Right ventricle myocardium superior (tissue), 1 donor: ENCODE data around the gene NAALADL1. TPM values are rescaled to one million over a fixed set of nuclear protein-coding genes. Genes with fewer than 3 reads are reported as not detected.
A peak's percentile ranks its signal among the peaks of the same experiment; 100 is the strongest.

ENCODE experiments used
- ATAC-seq: fragments of 200-7000 bp; cut with Tn5 transposase; one replicate; pipeline ENCODE4 v1.9.1; 2020; ENCODE audit warnings: mild to moderate bottlenecking; ENCODE audit not compliant: poor library complexity
- DNase-seq: peaks from one replicate; pipeline ENCODE4 v3.0.0-alpha.2; 2020
- intact Hi-C: fragments of 100-400 bp; cut with DNase I; formaldehyde crosslinking; loops from one replicate; pipeline ENCODE4 v1.11.2; 2022
- long read RNA-seq: library from polyadenylated mRNA; unstranded; transcript quantifications from one replicate; pipeline ENCODE4 v2.0.0, GENCODE V29; 2021
- total RNA-seq: library from RNA; stranded (reverse); fragmentation: NEBNext Ultra II Directional; extraction: Animal tissue kit (Norgen Biotek cat#: 25700); gene quantifications from one replicate; pipeline ENCODE4 v1.2.1, GENCODE V29; 2021
- donor health status: DM: no; HTN: yes; CAD: no; lungs with severe emphysema.

Gene NAALADL1
- total RNA-seq: 3.1 TPM
- long read RNA-seq, partial matches to known transcripts: 0 of 4 reads
- long read RNA-seq, other reads (novel, unspliced or antisense): 2 of 4 reads

DNA sequence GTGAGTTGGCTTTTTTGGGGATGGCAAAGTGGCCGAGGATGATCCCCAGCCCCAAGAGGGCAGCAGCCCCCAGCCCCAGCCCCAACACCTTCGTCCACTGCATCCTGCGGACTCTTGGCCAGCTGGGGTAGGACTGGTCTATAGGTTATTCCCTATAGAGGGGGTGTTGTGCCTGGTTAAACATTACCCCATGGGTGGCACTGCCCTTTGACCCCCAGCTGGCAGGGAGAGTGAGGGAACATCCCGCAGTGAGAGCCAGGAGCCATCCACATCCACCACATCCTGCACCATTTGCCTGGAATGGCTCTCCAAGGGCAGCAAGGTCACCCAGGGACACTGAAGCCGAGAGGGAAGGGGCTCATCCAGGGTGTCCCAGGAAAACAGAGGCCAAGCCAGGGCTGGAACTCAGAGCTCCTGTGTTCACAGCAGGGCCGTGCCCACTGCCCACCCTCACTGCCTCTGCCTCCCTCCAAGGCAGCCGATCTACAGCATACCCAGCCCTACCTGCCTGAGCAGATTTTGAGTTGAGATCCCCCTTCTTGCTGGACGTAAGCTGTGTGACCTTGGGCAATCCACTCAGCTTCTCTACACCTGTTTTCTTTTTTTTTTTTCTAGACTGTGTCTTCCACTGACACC lies at the start of gene NAALADL1:
TSS of gene NAALADL1 (minus strand) at position 135 of the 636 bp plus-strand sequence. CDS start at position 103, 32 bp downstream.
- ATAC-seq (no peak), DNase-seq (no peak)
- intact Hi-C loops: no loop called here

DNA sequence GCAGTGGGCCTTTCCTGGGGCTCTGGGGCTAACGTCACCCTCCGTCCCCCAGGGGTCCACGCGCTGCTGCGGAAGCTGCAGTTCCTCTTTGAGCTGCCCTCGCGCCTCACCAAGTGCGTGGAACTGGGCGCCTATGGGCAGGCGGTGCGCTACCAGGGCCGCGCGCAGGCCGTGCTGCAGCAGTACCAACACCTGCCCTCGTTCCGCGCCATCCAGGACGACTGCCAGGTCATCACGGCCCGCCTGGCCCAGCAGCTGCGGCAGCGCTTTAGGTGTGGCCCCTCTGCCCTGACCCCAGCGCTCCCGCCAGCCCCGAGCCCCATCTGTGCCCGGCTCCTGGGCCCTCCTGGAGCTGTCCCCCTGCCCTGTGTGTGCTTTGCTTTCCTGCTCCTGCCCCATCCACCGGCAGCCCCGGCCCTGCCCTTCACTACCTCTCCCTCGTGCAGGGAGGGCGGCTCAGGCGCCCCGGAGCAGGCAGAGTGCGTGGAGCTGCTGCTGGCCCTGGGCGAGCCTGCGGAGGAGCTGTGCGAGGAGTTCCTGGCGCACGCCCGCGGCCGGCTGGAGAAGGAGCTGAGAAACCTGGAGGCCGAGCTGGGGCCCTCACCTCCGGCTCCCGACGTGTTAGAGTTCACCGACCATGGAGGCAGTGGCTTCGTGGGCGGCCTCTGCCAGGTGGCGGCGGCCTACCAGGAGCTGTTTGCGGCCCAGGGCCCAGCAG lies 49.6 kb upstream of the NAALADL1 start:
- peak; percentile 34 for DNase-seq
- no peak for ATAC-seq
- intact Hi-C loops: no loop called here

GRCh38 chr11:65107078-65107477 lies 48.7 kb upstream of the NAALADL1 start:
- no peak for ATAC-seq
- intact Hi-C loops: no loop called here
- DNase-seq: peak; percentile 37

GRCh38 chr11:65104628-65105027 lies 46.3 kb upstream of the NAALADL1 start:
- intact Hi-C loops: no loop called here
- ATAC-seq (peak; percentile 56), DNase-seq (no peak)

DNA sequence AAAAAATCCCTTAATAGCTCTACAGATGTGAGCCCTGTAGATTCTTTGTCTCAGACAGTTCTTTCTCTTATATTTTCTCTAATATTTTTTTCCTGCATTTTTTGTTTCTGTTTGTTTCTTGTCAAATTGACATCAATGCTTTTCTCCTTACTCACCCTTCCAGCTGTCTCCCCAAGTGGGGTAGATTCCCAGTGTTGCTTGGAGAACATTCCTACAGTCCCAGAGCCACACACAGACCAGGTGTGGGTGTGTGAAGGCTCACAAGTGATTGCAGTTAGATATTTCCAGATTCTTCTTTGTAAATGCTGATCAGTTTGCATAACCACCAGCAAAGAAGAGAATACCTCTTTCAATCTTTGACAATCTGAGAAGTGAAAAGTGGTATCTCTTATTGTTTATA lies 45.1 kb upstream of the NAALADL1 start:
- intact Hi-C loops: no loop called here
- no peak for DNase-seq
- ATAC-seq: no peak

DNA sequence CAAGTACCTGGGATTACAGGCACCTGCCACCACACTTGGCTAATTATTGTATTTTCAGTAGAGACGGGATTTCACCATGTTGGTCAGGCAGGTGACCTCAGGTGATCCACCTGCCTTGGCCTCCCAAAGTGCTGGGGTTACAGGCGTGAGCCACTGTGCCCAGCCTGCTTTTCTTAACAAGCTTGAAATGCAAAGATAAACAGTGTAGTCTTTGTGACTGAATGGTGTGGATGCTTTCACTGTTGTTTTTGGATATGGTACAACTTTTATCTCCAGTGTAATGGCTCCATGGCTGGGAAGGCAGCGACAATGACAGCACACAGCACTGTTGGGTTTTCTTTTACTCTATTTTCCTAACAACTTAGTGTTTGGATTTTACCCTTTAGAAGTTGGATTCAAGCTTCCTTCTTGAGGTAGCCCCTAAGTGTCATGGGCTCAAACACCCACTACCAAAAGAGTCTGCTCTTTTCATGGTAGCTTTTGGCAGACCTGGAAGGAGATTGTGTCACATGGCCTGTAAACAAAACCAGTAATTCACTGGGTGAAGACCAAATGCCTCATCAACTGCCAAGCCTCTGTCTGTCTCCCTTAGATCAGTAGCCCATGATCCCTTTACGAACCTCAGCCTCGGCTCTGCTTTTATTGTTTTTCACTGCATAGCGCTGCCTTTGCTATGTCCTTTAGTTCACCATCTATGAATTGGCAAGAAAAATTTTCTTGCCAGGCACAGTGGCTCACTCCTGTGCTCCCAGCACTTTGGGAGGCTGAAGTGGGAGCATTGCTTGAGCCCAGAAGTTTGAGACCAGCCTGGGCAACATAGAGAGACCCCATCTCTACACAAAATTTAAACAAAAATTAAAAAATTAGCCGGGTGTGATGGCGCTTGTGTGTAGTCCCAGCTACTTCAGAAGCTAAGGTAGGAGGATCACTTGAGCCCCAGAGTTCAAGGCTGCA lies 44.1 kb upstream of the NAALADL1 start:
- ATAC-seq: peak; percentile 61
- no peak for DNase-seq

GRCh38 chr11:65100674-65101350 lies 42.5 kb upstream of the NAALADL1 start:
- DNase-seq: no peak
- intact Hi-C loops: no loop called here

More for the DNA sequence above, 44.1 kb upstream of the NAALADL1 start:
- intact Hi-C loops: no loop called here

DNA sequence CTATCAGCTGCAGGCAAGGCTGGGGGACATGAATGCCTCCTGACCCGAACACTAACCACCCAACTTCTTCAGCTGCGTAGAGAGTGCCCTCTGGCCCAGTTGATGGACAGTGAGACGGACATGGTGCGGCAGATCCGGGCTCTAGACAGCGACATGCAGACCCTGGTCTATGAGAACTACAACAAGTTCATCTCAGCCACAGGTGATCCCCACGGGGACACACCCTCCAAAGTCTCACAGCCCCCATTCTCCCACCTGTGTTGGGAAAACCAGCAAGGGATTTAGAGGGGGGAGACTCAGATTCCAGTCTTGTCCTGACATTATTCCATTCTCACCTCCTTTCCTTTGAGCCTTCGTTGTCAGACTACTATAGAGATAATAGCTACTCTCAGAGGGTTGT lies 38.6 kb upstream of the NAALADL1 start:
- ATAC-seq (peak; percentile 13), DNase-seq (no peak)
- intact Hi-C loops: no loop called here

More at GRCh38 chr11:65100674-65101350, 42.5 kb upstream of the NAALADL1 start:
- no peak for ATAC-seq

DNA sequence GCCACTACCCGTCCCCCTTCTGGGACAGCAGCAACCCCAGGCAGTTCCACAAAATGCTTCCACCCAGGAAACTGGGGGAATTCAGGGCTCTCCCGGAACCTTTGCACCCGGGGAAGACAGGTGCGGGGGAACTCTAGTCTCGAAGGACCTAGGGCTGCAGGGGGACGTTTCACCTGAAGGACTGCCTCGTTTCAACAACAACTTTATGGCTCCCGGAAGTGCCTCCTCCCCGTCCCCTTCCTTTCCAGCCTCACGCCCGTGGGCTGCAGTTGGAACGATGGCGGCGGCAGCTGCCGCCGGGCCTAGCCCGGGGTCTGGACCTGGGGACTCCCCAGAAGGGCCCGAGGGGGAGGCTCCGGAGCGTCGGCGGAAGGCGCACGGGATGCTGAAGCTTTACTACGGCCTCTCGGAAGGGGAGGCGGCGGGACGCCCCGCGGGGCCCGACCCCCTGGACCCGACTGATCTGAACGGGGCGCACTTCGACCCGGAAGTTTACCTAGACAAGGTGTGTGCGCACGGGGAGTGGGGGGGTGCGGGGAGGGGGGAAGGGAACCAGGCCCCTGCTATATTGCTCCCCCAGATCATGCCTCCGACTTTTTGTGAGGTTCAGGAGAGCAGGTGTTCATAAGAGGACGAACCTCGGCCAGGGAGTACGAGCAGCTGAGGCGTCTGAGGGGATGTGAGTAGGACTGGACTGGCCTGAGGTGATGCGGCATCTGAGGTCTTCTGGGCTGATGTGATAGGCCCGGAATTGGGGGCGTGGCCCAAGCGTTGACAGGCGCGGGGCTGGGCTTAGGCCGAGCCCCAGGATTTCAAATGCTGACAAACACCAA lies 37.8 kb upstream of the NAALADL1 start, which contains the start of gene VPS51:
TSS of gene VPS51 (plus strand) at position 241 of the 833 bp plus-strand sequence. CDS start at position 278, 37 bp downstream.
- ATAC-seq: peak; percentile 97

DNA sequence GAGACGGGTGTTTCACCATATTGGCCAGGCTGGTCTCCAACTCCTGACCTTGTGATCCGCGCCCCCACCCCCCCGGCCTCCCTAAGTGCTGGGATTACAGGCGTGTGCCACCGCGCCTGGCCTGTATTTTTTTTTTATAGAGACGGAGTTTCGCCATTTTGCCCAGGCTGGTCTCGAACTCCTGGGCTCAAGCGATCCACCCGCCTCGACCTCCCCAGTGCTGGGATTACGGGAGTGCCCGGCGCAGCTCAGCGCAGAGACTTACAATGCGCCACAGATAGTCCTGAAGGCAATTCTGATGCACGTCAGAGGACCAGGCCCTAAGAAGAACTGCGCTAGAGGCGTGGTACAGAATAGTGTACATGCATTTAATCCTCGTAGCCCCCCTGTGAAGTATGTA lies 37.1 kb upstream of the NAALADL1 start:
- ATAC-seq (no peak), DNase-seq (no peak)
- intact Hi-C loops: no loop called here

More for the DNA sequence above, 37.8 kb upstream of the NAALADL1 start, which contains the start of gene VPS51:
- intact Hi-C loops: no loop called here
- DNase-seq: peak; percentile 95

- no peak for ATAC-seq
- no peak for DNase-seq
- intact Hi-C loops: no loop called here
Measured at GRCh38 chr11:65090628-65091027, 32.3 kb upstream of the NAALADL1 start.

- intact Hi-C loops: no loop called here
- ATAC-seq: no peak
- no peak for DNase-seq
Measured at GRCh38 chr11:65089621-65090020, 31.3 kb upstream of the NAALADL1 start.

DNA sequence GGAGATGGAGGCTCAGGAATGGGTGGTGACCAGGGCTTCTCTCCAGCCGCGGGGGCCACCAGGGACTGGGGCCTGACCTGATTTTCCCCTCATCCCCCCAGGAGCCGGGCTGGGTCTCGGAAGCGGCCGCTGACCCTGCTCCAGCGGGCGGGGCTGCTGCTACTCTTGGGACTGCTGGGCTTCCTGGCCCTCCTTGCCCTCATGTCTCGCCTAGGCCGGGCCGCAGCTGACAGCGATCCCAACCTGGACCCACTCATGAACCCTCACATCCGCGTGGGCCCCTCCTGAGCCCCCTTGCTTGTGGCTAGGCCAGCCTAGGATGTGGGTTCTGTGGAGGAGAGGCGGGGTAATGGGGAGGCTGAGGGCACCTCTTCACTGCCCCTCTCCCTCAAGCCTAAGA lies 29.5 kb upstream of the NAALADL1 start:
- intact Hi-C loops: no loop called here
- no peak for DNase-seq
- no peak for ATAC-seq

DNA sequence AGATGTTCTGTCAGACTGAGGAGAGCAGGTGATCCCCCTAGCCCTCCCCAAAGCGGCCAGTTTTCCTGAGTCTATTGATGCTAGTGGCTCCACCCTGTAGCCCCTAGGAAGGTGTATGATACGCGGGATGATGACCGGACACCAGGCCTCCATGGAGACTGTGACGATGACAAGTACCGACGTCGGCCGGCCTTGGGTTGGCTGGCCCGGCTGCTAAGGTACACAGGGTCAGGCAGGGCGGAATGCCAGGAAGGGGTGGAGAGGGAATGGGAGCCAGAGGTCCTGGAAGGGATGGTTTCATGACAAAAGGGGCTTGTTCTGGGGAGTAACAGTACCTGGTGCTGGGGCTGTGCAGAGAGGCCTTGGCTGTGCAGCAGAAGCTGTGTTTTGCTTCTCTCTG lies 28.9 kb upstream of the NAALADL1 start:
- intact Hi-C loops: no loop called here
- no peak for DNase-seq
- no peak for ATAC-seq

GRCh38 chr11:65086809-65087208 lies 28.5 kb upstream of the NAALADL1 start:
- no peak for ATAC-seq
- no peak for DNase-seq

DNA sequence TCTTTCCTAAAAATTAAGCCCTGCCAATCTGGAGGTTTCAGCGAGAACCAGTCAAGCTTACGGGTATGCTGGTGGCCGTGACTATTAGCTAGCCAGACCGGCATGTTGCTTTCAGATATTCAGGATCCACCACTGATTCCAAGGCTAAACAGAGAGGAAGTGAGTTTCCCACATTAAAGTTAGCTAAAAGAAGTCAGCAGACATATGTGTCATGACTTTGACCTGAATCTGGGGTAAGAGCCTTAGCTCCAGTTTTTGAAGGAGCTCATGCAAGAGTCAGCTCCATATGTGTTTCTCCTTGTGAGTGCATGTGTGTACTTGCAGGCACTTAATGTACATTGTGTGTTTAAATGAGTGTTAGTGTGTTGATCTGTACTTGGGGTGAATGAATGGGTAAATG lies 27.1 kb upstream of the NAALADL1 start:
- ATAC-seq: no peak
- no peak for DNase-seq
- intact Hi-C loops: no loop called here

More at GRCh38 chr11:65086809-65087208, 28.5 kb upstream of the NAALADL1 start:
- intact Hi-C loops: no loop called here

- no peak for DNase-seq
- intact Hi-C loops: no loop called here
- no peak for ATAC-seq
Measured at GRCh38 chr11:65084598-65085375, 26.4 kb upstream of the NAALADL1 start.
